Measurements from ENCODE around the gene RXRG.

RXRG gene

DNA sequence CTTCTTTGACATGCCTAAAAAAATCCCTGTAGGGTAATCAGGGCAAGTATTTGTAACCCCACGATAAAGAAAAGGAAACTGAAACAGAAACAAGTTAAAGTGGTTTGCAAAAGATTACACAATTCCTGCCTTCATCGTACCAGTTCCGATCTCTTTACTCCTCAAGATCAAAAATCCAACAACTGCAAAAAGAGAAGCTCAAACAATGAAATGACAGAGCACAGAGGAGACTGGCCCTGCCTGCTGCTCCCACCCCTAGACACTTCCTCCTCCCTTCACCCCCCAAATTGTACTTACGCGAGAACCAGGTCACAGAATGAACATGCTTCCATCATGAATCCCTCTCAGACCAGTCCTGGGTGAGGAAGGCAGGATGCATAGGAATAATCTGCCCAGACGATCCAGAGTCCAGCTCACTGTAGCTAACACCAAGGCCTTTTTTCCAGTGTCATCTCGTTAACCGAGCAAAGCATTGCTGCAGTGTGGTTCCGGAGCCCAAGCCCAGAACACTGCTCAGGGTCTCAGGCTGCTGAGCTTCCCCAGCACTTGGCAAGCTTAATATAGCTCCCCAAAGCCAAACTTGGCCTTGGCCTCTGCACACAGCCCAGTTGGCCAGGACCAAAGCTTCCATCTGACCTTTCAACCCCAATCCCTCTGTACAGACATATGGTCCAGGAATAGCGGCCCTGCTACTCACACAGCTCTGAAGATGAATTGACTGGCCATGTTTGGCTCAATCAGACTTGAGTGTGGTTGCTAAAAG, 20.3 kb downstream of the RXRG start:
- Histone ChIP-seq H3K4me1 (ENCODE audit: control insufficient read depth, low read depth, low read length) (no peaks in the 10 kb centered on the region), H3K9ac (ENCODE audit: low read length) (no peak overlapping the region), H3K36me3 (ENCODE audit: control insufficient read depth, low read depth, low read length) (no peaks in the 10 kb centered on the region), H3K27ac (ENCODE audit: low read length) (no peak overlapping the region), H3K27me3 (ENCODE audit: control insufficient read depth, insufficient read depth, low read length) (no peaks in the 10 kb centered on the region), H3K9me3 (ENCODE audit: control insufficient read depth, low read depth, low read length) (no peaks in the 10 kb centered on the region), H3K4me3 (ENCODE audit: low read length) (no peak overlapping the region)

DNA sequence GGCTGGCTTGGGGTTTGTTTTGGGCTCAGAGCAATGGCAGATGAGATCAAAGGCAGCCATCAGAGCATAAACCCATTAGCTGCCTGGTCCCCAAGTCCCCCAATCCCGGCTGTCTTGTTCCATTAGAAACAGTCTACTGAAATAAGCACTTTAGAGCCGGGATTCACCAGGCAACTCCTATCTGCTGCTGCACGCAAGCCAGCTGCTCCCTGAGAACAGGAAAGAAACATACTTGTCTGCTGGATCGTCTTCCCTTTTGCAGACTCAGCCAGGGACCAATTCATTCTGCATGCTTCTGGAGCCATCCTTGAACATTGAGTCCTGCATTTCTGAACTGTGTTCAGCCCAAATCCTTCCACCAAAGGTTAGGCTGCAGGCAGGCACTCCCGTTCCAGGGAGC, 21.8 kb downstream of the RXRG start:
- Histone ChIP-seq H3K36me3 (ENCODE audit: control insufficient read depth, low read depth, low read length) (no peaks in the 10 kb centered on the region), H3K9me3 (ENCODE audit: control insufficient read depth, low read depth, low read length) (no peaks in the 10 kb centered on the region), H3K4me3 (ENCODE audit: low read length) (no peak overlapping the region), H3K4me1 (ENCODE audit: control insufficient read depth, low read depth, low read length) (no peaks in the 10 kb centered on the region), H3K9ac (ENCODE audit: low read length) (no peak overlapping the region), H3K27me3 (ENCODE audit: control insufficient read depth, insufficient read depth, low read length) (no peaks in the 10 kb centered on the region), H3K27ac (ENCODE audit: low read length) (no peak overlapping the region)

DNA sequence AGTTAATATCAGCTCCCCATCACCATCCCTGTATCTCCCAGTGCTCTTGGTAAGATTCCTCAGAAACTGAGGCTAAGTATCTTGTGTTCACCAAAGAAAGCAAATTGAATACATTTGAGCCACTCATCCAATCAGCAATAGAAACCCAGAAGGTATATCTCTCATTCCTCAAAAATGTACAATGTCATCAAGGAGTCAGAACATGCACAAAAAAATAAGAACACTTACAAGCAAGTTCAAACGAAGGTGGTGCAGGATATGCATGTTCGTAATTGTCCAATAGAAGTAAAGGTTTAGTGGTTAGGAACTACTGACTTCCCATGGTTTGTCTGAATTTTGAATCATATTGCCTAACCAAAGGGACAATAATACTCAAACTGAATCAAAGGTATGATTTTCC, 24.3 kb downstream of the RXRG start:
- no peak overlapping the region for H3K9ac ChIP-seq (ENCODE audit: low read length)
- no peaks in the 10 kb centered on the region for H3K27me3 ChIP-seq (ENCODE audit: control insufficient read depth, insufficient read depth, low read length)
- H3K27ac ChIP-seq (ENCODE audit: low read length): no peak overlapping the region
- H3K4me1 ChIP-seq (ENCODE audit: control insufficient read depth, low read depth, low read length): no peaks in the 10 kb centered on the region
- H3K4me3 ChIP-seq (ENCODE audit: low read length): no peak overlapping the region
- no peaks in the 10 kb centered on the region for H3K9me3 ChIP-seq (ENCODE audit: control insufficient read depth, low read depth, low read length)
- no peaks in the 10 kb centered on the region for H3K36me3 ChIP-seq (ENCODE audit: control insufficient read depth, low read depth, low read length)

DNA sequence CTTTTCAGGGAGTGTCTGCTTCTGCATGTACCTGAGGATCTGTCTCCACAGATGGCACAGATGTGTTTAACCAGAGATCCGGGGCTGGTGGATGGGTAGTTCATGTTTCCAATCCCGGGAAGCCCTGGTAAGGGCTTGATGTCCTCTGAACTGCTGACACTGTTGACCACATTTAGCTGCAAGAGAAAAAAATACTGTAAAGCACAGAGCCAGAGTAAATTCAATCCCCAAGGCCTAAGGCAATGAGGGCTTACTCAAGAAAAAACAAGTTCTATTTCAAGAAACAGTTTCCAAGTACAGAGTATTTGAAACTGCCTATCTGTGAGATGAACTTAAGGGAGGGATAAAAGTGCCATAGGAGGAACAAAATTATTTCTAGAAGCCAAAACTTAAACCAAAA, 25.1 kb downstream of the RXRG start:
- no peaks in the 10 kb centered on the region for H3K36me3 ChIP-seq (ENCODE audit: control insufficient read depth, low read depth, low read length)
- no peak overlapping the region for H3K4me3 ChIP-seq (ENCODE audit: low read length)
- no peak overlapping the region for H3K9ac ChIP-seq (ENCODE audit: low read length)
- no peaks in the 10 kb centered on the region for H3K9me3 ChIP-seq (ENCODE audit: control insufficient read depth, low read depth, low read length)
- no peak overlapping the region for H3K27ac ChIP-seq (ENCODE audit: low read length)
- H3K27me3 ChIP-seq (ENCODE audit: control insufficient read depth, insufficient read depth, low read length): no peaks in the 10 kb centered on the region
- no peaks in the 10 kb centered on the region for H3K4me1 ChIP-seq (ENCODE audit: control insufficient read depth, low read depth, low read length)

GRCh38 chr1:165418195-165418594, 26.7 kb downstream of the RXRG start:
- Histone ChIP-seq H3K36me3 (ENCODE audit: control insufficient read depth, low read depth, low read length) (no peaks in the 10 kb centered on the region), H3K4me3 (ENCODE audit: low read length) (no peak overlapping the region), H3K4me1 (ENCODE audit: control insufficient read depth, low read depth, low read length) (no peaks in the 10 kb centered on the region), H3K27me3 (ENCODE audit: control insufficient read depth, insufficient read depth, low read length) (no peaks in the 10 kb centered on the region), H3K9me3 (ENCODE audit: control insufficient read depth, low read depth, low read length) (no peaks in the 10 kb centered on the region), H3K27ac (ENCODE audit: low read length) (no peak overlapping the region), H3K9ac (ENCODE audit: low read length) (no peak overlapping the region)

DNA sequence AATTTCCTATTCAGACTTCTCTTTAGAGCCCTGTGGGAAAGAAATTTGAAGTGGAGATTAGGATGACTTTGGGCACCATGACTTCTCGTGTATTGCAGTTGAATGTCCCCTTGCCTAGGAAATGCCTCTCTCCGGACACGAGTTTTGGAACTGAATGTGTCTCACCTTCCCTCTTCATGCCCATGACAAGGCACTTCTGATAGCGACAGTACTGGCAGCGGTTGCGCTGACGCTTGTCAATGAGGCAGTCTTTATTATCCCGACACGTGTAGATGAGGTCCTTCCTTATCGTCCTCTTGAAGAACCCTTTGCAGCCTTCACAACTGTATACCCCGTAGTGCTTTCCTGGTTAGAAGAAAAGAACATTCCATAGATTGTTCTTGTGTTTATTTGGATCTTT, 28.1 kb downstream of the RXRG start:
- no peaks in the 10 kb centered on the region for H3K27me3 ChIP-seq (ENCODE audit: control insufficient read depth, insufficient read depth, low read length)
- no peak overlapping the region for H3K4me3 ChIP-seq (ENCODE audit: low read length)
- H3K27ac ChIP-seq (ENCODE audit: low read length): no peak overlapping the region
- no peaks in the 10 kb centered on the region for H3K4me1 ChIP-seq (ENCODE audit: control insufficient read depth, low read depth, low read length)
- no peaks in the 10 kb centered on the region for H3K9me3 ChIP-seq (ENCODE audit: control insufficient read depth, low read depth, low read length)
- no peaks in the 10 kb centered on the region for H3K36me3 ChIP-seq (ENCODE audit: control insufficient read depth, low read depth, low read length)
- H3K9ac ChIP-seq (ENCODE audit: low read length): no peak overlapping the region

DNA sequence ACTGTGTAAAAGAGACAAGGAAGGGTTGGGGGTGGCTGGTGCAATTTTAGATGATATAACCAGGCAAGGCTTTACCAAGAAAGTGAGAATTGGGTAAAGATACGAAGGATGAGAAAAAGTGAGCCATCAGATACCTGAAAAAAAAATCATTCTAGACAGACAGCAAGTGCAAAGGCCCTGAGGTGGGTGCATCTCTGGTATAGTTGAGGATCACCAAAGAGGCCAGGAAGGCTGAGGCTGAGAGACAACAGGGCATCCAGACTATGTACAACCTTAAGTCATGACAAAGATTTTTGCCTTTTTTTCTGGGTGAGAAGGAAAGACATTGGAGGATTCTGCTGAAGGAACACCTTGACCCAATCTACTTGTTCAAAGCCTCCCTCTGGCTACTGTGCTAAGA, 29.9 kb downstream of the RXRG start:
- H3K27ac ChIP-seq (ENCODE audit: low read length): no peak overlapping the region
- H3K9me3 ChIP-seq (ENCODE audit: control insufficient read depth, low read depth, low read length): no peaks in the 10 kb centered on the region
- no peaks in the 10 kb centered on the region for H3K4me1 ChIP-seq (ENCODE audit: control insufficient read depth, low read depth, low read length)
- H3K27me3 ChIP-seq (ENCODE audit: control insufficient read depth, insufficient read depth, low read length): no peaks in the 10 kb centered on the region
- no peak overlapping the region for H3K9ac ChIP-seq (ENCODE audit: low read length)
- H3K4me3 ChIP-seq (ENCODE audit: low read length): no peak overlapping the region
- no peaks in the 10 kb centered on the region for H3K36me3 ChIP-seq (ENCODE audit: control insufficient read depth, low read depth, low read length)

- Histone ChIP-seq H3K27me3 (ENCODE audit: control insufficient read depth, insufficient read depth, low read length) (no peaks in the 10 kb centered on the region), H3K27ac (ENCODE audit: low read length) (no peak overlapping the region), H3K4me1 (ENCODE audit: control insufficient read depth, low read depth, low read length) (no peaks in the 10 kb centered on the region)
Observed at GRCh38 chr1:165414620-165415019, 30.3 kb downstream of the RXRG start.

DNA sequence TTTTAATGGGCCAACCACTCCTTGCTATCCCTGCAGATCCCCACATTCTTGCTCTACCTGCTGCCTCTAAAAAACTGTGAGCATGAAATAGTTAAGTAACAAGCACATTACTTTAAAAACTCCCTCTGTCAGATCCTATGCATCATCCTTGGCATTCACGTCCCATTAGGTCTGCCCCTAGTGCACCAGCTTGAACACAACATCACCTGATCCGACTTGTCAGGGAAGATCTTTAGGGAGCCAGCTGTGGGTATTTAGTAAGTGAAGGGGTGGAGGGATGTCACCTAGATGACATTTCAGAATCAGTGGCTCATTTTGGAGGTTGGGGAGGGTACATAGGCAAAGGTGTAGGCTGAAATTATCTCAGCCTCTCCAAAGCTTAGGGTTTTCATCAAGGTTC, 33.5 kb downstream of the RXRG start:
- Histone ChIP-seq H3K9me3 (ENCODE audit: control insufficient read depth, low read depth, low read length) (no peaks in the 10 kb centered on the region), H3K9ac (ENCODE audit: low read length) (no peak overlapping the region), H3K27me3 (ENCODE audit: control insufficient read depth, insufficient read depth, low read length) (no peaks in the 10 kb centered on the region), H3K4me1 (ENCODE audit: control insufficient read depth, low read depth, low read length) (no peaks in the 10 kb centered on the region), H3K4me3 (ENCODE audit: low read length) (no peak overlapping the region), H3K27ac (ENCODE audit: low read length) (no peak overlapping the region), H3K36me3 (ENCODE audit: control insufficient read depth, low read depth, low read length) (no peaks in the 10 kb centered on the region)

More at GRCh38 chr1:165414620-165415019, 30.3 kb downstream of the RXRG start:
- H3K9ac ChIP-seq (ENCODE audit: low read length): no peak overlapping the region
- no peaks in the 10 kb centered on the region for H3K9me3 ChIP-seq (ENCODE audit: control insufficient read depth, low read depth, low read length)
- H3K36me3 ChIP-seq (ENCODE audit: control insufficient read depth, low read depth, low read length): no peaks in the 10 kb centered on the region
- H3K4me3 ChIP-seq (ENCODE audit: low read length): no peak overlapping the region

DNA sequence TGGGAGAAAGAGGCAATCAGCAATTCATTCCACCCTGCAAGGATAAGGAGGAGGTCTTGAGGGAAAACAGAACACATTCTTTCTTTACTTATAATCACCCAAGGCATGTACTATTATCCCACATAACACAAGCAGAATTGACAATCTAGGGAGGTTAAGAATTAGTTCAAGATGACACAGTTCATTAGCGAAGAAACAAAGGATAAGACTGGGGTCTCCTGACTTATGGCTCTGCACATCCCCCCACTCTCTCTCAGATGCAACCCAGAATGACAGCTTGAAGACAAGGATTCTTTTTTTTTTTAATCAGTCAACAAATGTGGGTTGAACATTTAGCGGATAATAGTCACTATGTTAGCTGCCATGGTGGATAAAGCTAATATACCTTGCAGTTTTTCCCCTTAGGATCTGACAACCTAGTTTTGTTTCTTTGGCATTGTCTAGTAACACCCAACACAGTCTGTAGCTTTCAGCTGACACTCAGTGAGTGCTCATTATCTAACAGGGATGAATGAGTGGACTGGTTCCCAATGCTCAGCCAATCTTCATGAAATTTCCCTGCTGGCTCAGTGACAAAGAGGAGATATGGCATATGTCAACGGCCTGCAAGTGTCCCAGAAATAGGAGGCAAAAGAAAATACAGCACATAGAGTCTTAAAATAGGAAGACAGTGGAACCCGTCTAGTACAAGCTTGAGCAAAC, 35.1 kb downstream of the RXRG start:
- H3K4me1 ChIP-seq (ENCODE audit: control insufficient read depth, low read depth, low read length): no peaks in the 10 kb centered on the region
- no peak overlapping the region for H3K9ac ChIP-seq (ENCODE audit: low read length)
- no peaks in the 10 kb centered on the region for H3K9me3 ChIP-seq (ENCODE audit: control insufficient read depth, low read depth, low read length)
- no peaks in the 10 kb centered on the region for H3K36me3 ChIP-seq (ENCODE audit: control insufficient read depth, low read depth, low read length)
- no peak overlapping the region for H3K4me3 ChIP-seq (ENCODE audit: low read length)
- no peaks in the 10 kb centered on the region for H3K27me3 ChIP-seq (ENCODE audit: control insufficient read depth, insufficient read depth, low read length)
- H3K27ac ChIP-seq (ENCODE audit: low read length): no peak overlapping the region

- Histone ChIP-seq H3K27ac (ENCODE audit: low read length) (no peak overlapping the region), H3K27me3 (ENCODE audit: control insufficient read depth, insufficient read depth, low read length) (no peaks in the 10 kb centered on the region), H3K36me3 (ENCODE audit: control insufficient read depth, low read depth, low read length) (no peaks in the 10 kb centered on the region)
Observed at GRCh38 chr1:165408518-165408917, 36.4 kb downstream of the RXRG start.

GRCh38 chr1:165407398-165407797, 37.5 kb downstream of the RXRG start:
- Histone ChIP-seq H3K9me3 (ENCODE audit: control insufficient read depth, low read depth, low read length) (no peaks in the 10 kb centered on the region), H3K36me3 (ENCODE audit: control insufficient read depth, low read depth, low read length) (no peaks in the 10 kb centered on the region), H3K4me3 (ENCODE audit: low read length) (no peak overlapping the region), H3K9ac (ENCODE audit: low read length) (no peak overlapping the region), H3K4me1 (ENCODE audit: control insufficient read depth, low read depth, low read length) (no peaks in the 10 kb centered on the region), H3K27me3 (ENCODE audit: control insufficient read depth, insufficient read depth, low read length) (no peaks in the 10 kb centered on the region), H3K27ac (ENCODE audit: low read length) (no peak overlapping the region)

More at GRCh38 chr1:165408518-165408917, 36.4 kb downstream of the RXRG start:
- Histone ChIP-seq H3K9ac (ENCODE audit: low read length) (no peak overlapping the region), H3K4me3 (ENCODE audit: low read length) (no peak overlapping the region), H3K4me1 (ENCODE audit: control insufficient read depth, low read depth, low read length) (no peaks in the 10 kb centered on the region), H3K9me3 (ENCODE audit: control insufficient read depth, low read depth, low read length) (no peaks in the 10 kb centered on the region)
